Sciatic nerve (tissue), 2 donors: Measurements from ENCODE around the gene MRPL17. TPM values are rescaled to one million over a fixed set of nuclear protein-coding genes. Genes with fewer than 3 reads are reported as not detected.

Experiments used
- ATAC-seq: fragments of 200-7000 bp; cut with Tn5 transposase; one replicate; pipeline ENCODE4 v1.9.1; 2020; ENCODE audit warnings: mild to moderate bottlenecking, moderate library complexity
- DNase-seq: peaks from one replicate; pipeline ENCODE4 v3.0.0-alpha.2; 2020; ENCODE audit warnings: low spot score
- intact Hi-C: fragments of 100-400 bp; cut with DNase I; formaldehyde crosslinking; loops from one replicate; pipeline ENCODE4 v1.14.2; 2022
- total RNA-seq: library from RNA; stranded (reverse); fragmentation: NEBNext Ultra II Directional; extraction: Animal tissue kit (Norgen Biotek cat#: 25700); gene quantifications from one replicate; pipeline ENCODE4 v1.2.1, GENCODE V29; 2021
- donor health status: DM: no; HTN: no; CAD: no.
- donor health status: DM: no; HTN: no; CAD: no.

Gene MRPL17
- total RNA-seq, 1 donor from 2014 or later, result 25.5 TPM

DNA sequence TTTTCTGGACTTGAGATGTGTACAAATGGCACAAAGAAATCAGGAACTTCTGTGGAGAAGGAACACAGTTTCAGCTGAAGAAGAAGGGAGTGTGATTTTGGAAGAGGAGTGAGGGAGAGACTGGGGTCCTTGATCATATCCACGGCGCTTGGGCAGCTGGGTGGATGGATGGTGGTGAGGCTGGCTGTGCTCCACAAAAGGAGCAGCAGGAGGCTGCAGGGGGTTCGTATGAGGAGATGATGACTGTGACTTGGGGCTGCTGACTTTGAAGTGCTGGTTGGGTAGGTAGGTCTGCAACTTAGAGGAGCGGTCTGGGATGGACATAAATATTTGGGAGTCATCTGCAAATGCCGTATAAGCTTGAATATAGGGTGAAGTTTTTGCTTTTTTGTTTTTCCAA lies 26.2 kb downstream of the MRPL17 start:
- intact Hi-C loops, result no loop called here
- DNase-seq (no peak), ATAC-seq (no peak)

- ATAC-seq, result no peak
- intact Hi-C loops, result no loop called here
- DNase-seq, result no peak
Observed at GRCh38 chr11:6656584-6656915, 26.6 kb downstream of the MRPL17 start.

- ATAC-seq (peak; percentile 47), DNase-seq (no peak)
- intact Hi-C loops, result no loop called here
Observed at GRCh38 chr11:6655790-6656583, 27.2 kb downstream of the MRPL17 start, which contains the start of gene DCHS1. Gene DCHS1 (minus strand): TSS chr11:6655809. CDS start chr11:6641613, 14,196 bp downstream.

DNA sequence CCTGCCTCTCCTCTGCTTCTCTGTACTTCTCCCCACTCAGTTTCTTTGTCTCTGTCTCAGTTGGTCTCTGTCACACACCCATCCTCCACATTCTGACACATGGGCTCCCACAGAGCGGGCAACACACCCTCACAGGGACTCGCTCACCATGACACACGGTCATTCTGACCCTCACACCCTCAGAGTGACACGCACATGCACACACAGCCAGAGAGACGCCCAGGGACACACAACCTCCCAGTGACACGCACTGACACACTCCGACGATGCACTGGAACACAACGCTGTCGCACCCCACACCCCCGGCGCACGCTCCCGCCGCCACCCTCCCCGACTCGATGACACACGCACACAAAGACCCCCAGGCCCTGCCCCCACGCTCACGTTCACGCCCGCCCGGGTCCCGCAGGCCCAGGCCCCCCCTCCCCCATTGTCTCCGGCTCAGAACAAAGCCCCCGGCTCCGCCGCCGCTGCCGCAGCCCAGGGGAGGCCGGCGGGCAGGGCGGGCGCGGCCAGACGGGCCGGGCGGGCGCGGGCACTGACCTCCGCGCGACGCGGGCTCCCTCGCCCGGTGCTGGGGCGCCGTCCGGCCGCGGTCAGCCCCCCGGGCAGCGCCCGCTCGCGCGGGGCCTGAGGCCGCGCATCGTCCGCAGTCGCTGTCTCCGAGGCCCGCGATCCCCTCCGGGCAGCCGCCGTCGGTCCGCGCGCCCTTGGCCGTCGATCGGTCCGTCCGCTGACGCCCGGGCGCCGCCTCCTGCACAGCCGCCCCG lies 27.9 kb downstream of the MRPL17 start:
- peak; percentile 56 for ATAC-seq
- intact Hi-C loops, result no loop called here

DNA sequence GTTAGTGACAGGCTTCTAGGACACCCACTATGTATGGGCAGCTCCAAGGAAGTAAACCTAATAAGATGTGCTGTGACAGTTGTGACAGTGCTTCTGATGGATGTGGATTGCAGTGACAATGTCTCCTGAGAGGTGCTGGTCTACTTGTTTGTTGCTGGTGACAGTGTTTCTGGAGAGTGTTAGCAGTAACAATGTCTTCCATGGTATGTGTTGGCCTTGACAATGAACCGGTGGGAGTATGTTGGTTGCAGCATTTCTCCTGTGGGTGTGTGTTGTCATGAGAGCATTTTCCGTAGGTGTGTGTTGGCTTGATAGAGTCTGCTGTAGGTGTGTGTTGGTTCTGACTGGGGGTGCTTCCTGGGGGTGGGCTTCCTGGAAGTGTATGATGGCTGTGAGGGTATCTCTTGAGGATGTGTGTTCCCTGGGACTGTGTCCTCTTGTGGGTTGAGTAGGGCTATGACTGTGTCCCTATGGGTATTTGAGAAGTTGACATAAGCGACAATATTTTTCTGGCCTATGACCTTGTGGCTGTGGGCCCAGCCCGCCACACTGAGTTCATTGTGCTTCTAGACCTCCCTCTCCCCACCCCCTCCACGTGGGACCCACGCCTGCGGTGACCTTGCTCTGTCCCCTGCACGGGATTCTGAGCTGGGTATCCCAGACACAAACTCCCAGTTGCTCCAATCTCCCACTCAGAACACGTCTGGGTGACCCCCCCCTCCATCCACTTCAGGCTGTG lies 28.7 kb downstream of the MRPL17 start:
- peak; percentile 77 for DNase-seq
- intact Hi-C loops, result no loop called here
- ATAC-seq, result peak; percentile 84

More for the DNA sequence above, 27.9 kb downstream of the MRPL17 start:
- DNase-seq, result no peak

GRCh38 chr11:6653656-6654055 lies 29.5 kb downstream of the MRPL17 start:
- ATAC-seq (no peak), DNase-seq (no peak)
- intact Hi-C loops, result no loop called here

- ATAC-seq, result no peak
- no peak for DNase-seq
- intact Hi-C loops, result no loop called here
Observed at GRCh38 chr11:6653097-6653496, 30.0 kb downstream of the MRPL17 start.

DNA sequence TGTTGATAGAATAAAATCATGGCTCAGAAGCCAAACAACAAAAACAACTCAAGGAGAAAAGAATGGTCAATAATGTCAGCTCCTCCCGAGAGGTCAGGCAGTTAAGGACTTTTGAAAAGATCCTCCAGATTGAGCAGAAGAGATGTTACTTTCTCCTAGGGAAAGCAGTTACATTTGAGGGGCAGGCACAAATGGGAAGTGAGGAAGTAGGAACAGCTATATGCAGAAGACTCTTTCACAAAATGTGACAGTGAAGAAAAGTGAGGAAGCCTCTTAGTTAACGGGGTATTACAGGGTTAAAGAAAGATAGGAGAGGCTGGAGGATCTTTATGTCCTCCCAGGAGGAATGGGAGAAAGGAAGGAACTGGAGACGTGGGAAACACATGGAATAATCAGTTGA lies 31.0 kb downstream of the MRPL17 start:
- ATAC-seq (no peak), DNase-seq (no peak)
- intact Hi-C loops, result no loop called here

- intact Hi-C loops, result no loop called here
- no peak for ATAC-seq
- no peak for DNase-seq
Observed at GRCh38 chr11:6650980-6651379, 32.2 kb downstream of the MRPL17 start.

- no peak for ATAC-seq
- DNase-seq, result no peak
- intact Hi-C loops, result no loop called here
Observed at GRCh38 chr11:6650104-6650503, 33.0 kb downstream of the MRPL17 start.

DNA sequence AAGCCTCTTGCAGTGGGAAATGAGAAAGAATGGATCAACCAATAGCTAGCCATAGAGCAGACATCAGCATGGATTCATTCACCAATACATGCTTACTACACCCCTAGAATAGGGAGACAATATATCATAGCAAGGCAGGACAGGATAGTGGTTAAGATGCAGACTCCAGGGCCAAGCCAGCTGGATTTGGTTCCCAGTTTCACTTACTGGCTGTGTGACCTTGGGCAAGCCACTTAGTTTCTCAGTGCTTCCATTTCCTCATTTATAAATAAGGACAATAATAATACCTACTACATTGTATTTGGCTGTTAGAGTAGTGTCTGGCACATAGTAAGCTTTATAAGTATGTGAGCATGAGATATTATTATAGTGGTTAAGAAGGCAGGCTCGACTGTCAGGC lies 34.6 kb downstream of the MRPL17 start:
- intact Hi-C loops, result no loop called here
- DNase-seq (no peak), ATAC-seq (no peak)

DNA sequence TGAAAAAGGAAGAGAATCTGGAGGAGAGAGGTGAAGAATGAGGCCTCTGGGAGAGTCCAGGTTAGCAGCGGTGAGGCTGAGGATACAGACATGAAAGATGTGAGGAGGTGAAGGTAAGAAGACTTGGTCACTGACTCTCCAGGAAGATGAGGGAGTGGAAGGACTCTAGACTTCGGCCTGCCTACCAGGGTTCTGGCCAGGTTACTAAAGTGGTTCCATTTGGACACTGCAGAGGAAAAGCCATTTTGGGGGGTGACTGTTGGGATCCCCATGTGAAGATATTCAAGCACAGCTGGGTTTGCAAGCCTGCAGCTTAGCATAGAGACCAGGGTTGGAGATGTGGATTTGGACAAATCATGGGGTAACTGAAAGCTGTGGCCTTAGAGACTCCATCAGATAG lies 35.3 kb downstream of the MRPL17 start:
- DNase-seq, result no peak
- ATAC-seq, result no peak
- intact Hi-C loops, result no loop called here

GRCh38 chr11:6646918-6647679 lies 36.0 kb downstream of the MRPL17 start:
- ATAC-seq (peak; percentile 47), DNase-seq (no peak)
- intact Hi-C loops, result no loop called here

DNA sequence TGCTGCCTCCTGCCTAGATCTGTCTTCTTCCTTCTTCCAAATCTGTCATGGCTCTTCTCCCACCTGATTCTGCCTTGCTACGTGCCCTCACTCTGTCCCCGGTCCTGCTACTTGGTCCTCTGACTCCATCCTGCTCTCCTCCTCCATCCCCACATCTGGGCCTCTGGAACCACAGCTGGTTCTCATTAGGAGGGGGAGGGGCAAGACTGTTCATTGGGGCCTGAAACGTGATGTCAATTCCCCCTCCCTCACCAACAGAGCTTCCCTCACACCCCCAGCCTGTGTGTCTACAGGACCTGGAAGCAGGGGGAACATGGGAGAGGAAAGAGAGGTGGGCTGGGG lies 36.6 kb downstream of the MRPL17 start:
- intact Hi-C loops, result no loop called here
- ATAC-seq, result peak; percentile 88
- no peak for DNase-seq

DNA sequence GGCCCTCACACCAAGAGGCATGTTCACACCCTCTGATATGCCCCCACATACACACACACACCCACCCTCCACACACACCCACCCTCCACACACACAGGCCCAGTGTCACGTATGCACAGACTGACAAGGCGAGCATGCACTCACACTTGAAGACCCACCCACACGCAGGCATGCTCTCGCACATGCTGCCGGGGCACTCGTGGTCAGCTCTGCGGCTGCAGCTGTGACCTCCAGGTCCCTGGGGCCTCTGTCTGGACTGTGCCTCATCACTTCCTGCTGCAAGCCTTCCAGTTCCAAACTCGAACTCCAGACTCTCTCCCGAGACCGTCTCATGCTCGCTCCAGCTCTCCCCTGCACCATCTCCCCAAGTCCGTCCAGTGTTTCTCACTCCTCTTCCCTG lies 37.1 kb downstream of the MRPL17 start:
- ATAC-seq (peak; percentile 94), DNase-seq (peak; percentile 87)
- intact Hi-C loops, result no loop called here

GRCh38 chr11:6642957-6643356 lies 40.2 kb downstream of the MRPL17 start:
- ATAC-seq, result no peak

GRCh38 chr11:6640985-6641701 lies 42.0 kb downstream of the MRPL17 start:
- no peak for DNase-seq
- intact Hi-C loops, result no loop called here
- ATAC-seq, result no peak

More at GRCh38 chr11:6642957-6643356, 40.2 kb downstream of the MRPL17 start:
- intact Hi-C loops, result no loop called here
- no peak for DNase-seq
